ENCODE results near the gene VOPP1.

GRCh38 chr7:55521917-55522902 is 50.1 kb downstream of the VOPP1 start:
- TF ChIP-seq, protein P1, sequence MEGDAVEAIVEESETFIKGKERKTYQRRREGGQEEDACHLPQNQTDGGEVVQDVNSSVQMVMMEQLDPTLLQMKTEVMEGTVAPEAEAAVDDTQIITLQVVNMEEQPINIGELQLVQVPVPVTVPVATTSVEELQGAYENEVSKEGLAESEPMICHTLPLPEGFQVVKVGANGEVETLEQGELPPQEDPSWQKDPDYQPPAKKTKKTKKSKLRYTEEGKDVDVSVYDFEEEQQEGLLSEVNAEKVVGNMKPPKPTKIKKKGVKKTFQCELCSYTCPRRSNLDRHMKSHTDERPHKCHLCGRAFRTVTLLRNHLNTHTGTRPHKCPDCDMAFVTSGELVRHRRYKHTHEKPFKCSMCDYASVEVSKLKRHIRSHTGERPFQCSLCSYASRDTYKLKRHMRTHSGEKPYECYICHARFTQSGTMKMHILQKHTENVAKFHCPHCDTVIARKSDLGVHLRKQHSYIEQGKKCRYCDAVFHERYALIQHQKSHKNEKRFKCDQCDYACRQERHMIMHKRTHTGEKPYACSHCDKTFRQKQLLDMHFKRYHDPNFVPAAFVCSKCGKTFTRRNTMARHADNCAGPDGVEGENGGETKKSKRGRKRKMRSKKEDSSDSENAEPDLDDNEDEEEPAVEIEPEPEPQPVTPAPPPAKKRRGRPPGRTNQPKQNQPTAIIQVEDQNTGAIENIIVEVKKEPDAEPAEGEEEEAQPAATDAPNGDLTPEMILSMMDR (IDR thresholded peaks at IDR 0.05 in 8 of 11, conservative IDR thresholded peaks at IDR 0.05 in 3 of 11): no peak
- TF ChIP-seq POLR2A (IDR thresholded peaks at IDR 0.05): no peak

Measured in spleen (tissue), 7 donors.